A549 (cell line): ENCODE measurements around the gene PCYT2.
"Not testable (repeated sequence)": the region's sequence is repeated elsewhere in the genome, so short reads cannot be mapped to it uniquely, and the experiment has no call there.

ENCODE experiments used
- CTCF ChIP-seq: fragments of >200 bp; sonication (Bioruptor Twin); formaldehyde crosslinking; IDR thresholded peaks from 3 replicates; pipeline ENCODE4 v1.5.1; 2016
- JUNB ChIP-seq: fragments of >200 bp; sonication (Bioruptor Twin); formaldehyde crosslinking; IDR thresholded peaks from 2 replicates; pipeline ENCODE4 v1.6.1; 2016
- RCOR1 ChIP-seq: fragments of 150-350 bp; IDR thresholded peaks from 2 replicates; pipeline ENCODE4 v1.6.1; 2014; ENCODE audit warnings: antibody characterized with exemption, low read length, low read depth
- TF ChIP-seq, protein P1 (sequence below): fragments of 200-600 bp; sonication (generic); IDR thresholded peaks from 2 replicates; pipeline ENCODE4 v1.6.1; 2016; ENCODE audit warnings: antibody characterized with exemption, mild to moderate bottlenecking, moderate library complexity

GRCh38 chr17:81953443-81953842, 42.2 kb upstream of the PCYT2 start:
- not testable (repeated sequence) for TF ChIP-seq CTCF, RCOR1, JUNB
- TF ChIP-seq, protein P1, sequence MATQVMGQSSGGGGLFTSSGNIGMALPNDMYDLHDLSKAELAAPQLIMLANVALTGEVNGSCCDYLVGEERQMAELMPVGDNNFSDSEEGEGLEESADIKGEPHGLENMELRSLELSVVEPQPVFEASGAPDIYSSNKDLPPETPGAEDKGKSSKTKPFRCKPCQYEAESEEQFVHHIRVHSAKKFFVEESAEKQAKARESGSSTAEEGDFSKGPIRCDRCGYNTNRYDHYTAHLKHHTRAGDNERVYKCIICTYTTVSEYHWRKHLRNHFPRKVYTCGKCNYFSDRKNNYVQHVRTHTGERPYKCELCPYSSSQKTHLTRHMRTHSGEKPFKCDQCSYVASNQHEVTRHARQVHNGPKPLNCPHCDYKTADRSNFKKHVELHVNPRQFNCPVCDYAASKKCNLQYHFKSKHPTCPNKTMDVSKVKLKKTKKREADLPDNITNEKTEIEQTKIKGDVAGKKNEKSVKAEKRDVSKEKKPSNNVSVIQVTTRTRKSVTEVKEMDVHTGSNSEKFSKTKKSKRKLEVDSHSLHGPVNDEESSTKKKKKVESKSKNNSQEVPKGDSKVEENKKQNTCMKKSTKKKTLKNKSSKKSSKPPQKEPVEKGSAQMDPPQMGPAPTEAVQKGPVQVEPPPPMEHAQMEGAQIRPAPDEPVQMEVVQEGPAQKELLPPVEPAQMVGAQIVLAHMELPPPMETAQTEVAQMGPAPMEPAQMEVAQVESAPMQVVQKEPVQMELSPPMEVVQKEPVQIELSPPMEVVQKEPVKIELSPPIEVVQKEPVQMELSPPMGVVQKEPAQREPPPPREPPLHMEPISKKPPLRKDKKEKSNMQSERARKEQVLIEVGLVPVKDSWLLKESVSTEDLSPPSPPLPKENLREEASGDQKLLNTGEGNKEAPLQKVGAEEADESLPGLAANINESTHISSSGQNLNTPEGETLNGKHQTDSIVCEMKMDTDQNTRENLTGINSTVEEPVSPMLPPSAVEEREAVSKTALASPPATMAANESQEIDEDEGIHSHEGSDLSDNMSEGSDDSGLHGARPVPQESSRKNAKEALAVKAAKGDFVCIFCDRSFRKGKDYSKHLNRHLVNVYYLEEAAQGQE: not testable (repeated sequence)
